Thyroid gland (tissue), 4 donors: Measurements from ENCODE around the gene NEK7. TPM values are rescaled to one million over a fixed set of nuclear protein-coding genes. Genes with fewer than 3 reads are reported as not detected.
"Not testable (repeated sequence)": the region's sequence is repeated elsewhere in the genome, so short reads cannot be mapped to it uniquely, and the experiment has no call there.

Source experiments
- DNase-seq, 2 donors: peaks; one replicate each; pipeline ENCODE4 v3.0.0-alpha.2; 2019
- H3K27ac ChIP-seq, 3 donors: fragments of 200-600 bp; sonication (generic); 1 replicate in 2 of 3; 2 replicates in 1 of 3; pipeline ENCODE4 v1.5.1; 2016 to 2019; ENCODE audit warnings: mild to moderate bottlenecking in 1 of 3, moderate library complexity in 1 of 3
- H3K27me3 ChIP-seq: fragments of 200-600 bp; sonication (generic); one replicate; pipeline ENCODE4 v1.5.1; 2019
- H3K36me3 ChIP-seq, 2 donors: fragments of 200-600 bp; sonication (generic); one replicate each; pipeline ENCODE4 v1.5.1; 2016 to 2019
- H3K4me1 ChIP-seq, 2 donors: fragments of 200-600 bp; sonication (generic); one replicate each; pipeline ENCODE4 v1.5.1; 2017 to 2019
- H3K4me3 ChIP-seq, 3 donors: fragments of 200-600 bp; sonication (generic); replicated peaks in 1 of 3; 1 replicate in 2 of 3; 2 replicates in 1 of 3; pipeline ENCODE4 v1.5.1; 2016; ENCODE audit warnings: mild to moderate bottlenecking in 1 of 3
- H3K9me3 ChIP-seq: fragments of 200-600 bp; sonication (generic); one replicate; pipeline ENCODE4 v1.5.1; 2017
- CTCF ChIP-seq, 6 experiments: fragments of 200-600 bp in 3 of 6; fragments of 450-650 bp in 3 of 6; sonication (generic) in 3 of 6; IDR thresholded peaks; one replicate each; pipeline ENCODE4 v1.5.1; 2016 to 2019; ENCODE audit warnings: antibody characterized with exemption in 6 of 6, mild to moderate bottlenecking in 2 of 6, inconsistent platforms in 1 of 6, moderate library complexity in 1 of 6
- POLR2A ChIP-seq, 2 donors: fragments of 450-650 bp; IDR thresholded peaks; one replicate each; pipeline ENCODE4 v1.6.1; 2017; ENCODE audit warnings: antibody characterized with exemption in 2 of 2, mild to moderate bottlenecking in 2 of 2, moderate library complexity in 1 of 2
- WGBS, 2 donors: methylation state at CpG; one replicate each; pipeline ENCODE4 v1.1.5; 2017; 5-methylcytosine and 5-hydroxymethylcytosine counted together
- intact Hi-C: fragments of 100-400 bp; cut with DNase I; formaldehyde crosslinking; loops from one replicate; pipeline ENCODE4 v1.15.1; 2023
- total RNA-seq, 4 donors: library from RNA; depleted of rRNA; stranded (reverse); fragments of >200 nt; gene quantifications; one replicate each; pipeline ENCODE4 v1.2.3, GENCODE V29; 2016

NEK7 gene
- total RNA-seq, 4 donors from 2014 or later, result 65.6 to 102 (median 77.7) TPM

GRCh38 chr1:198187973-198188588, 31.3 kb downstream of the NEK7 start:
- Histone ChIP-seq H3K27ac (no peak overlapping the region), H3K4me1 (peaks cover 0 to 17% of the 10 kb centered on the region in 2 donors), H3K27me3 (no peaks in the 10 kb centered on the region), H3K36me3 (no peaks in the 10 kb centered on the region), H3K4me3 (no peak overlapping the region), H3K9me3 (no peaks in the 10 kb centered on the region)
- 62 to 68% methylated on average over 3 of the region's 3 CpGs for WGBS, 2 donors
- DNase-seq, result no peak
- intact Hi-C loops, result no loop called here
- TF ChIP-seq CTCF (IDR thresholded peaks at IDR 0.05) (no peak), POLR2A (IDR thresholded peaks at IDR 0.05) (no peak)

- TF ChIP-seq CTCF (IDR thresholded peaks at IDR 0.05) (no peak), POLR2A (IDR thresholded peaks at IDR 0.05) (no peak)
- peaks cover 0 to 17% of the 10 kb centered on the region in 2 donors for H3K4me1 ChIP-seq
- H3K4me3 ChIP-seq, result no peak overlapping the region
- no peaks in the 10 kb centered on the region for H3K36me3 ChIP-seq
- no peak overlapping the region for H3K27ac ChIP-seq
- WGBS, 2 donors, result 98% methylated on average over 2 of the region's 2 CpGs
- no peaks in the 10 kb centered on the region for H3K9me3 ChIP-seq
- H3K27me3 ChIP-seq, result no peaks in the 10 kb centered on the region
- intact Hi-C loops, result no loop called here
- DNase-seq, result no peak
These were observed 34.3 kb downstream of the NEK7 start for GRCh38 chr1:198191117-198191516.

GRCh38 chr1:198193871-198194270, 37.1 kb downstream of the NEK7 start:
- WGBS, 2 donors, result 94% methylated on average over 1 of the region's 1 CpG
- H3K36me3 ChIP-seq, H3K27me3 ChIP-seq, H3K27ac ChIP-seq, H3K9me3 ChIP-seq, H3K4me1 ChIP-seq, H3K4me3 ChIP-seq, DNase-seq, intact Hi-C loops: not testable (repeated sequence)

GRCh38 chr1:198196630-198197029, 39.8 kb downstream of the NEK7 start:
- Histone ChIP-seq H3K27me3 (no peaks in the 10 kb centered on the region), H3K4me1 (peaks cover 6 to 7% of the 10 kb centered on the region in 2 donors), H3K27ac (no peak overlapping the region), H3K36me3 (no peaks in the 10 kb centered on the region), H3K4me3 (no peak overlapping the region), H3K9me3 (no peaks in the 10 kb centered on the region)
- TF ChIP-seq CTCF (IDR thresholded peaks at IDR 0.05) (no peak), POLR2A (IDR thresholded peaks at IDR 0.05) (no peak)
- no peak for DNase-seq
- WGBS, 2 donors, result 95% methylated on average over 3 of the region's 3 CpGs
- intact Hi-C loops, result no loop called here

GRCh38 chr1:198197285-198197684, 40.5 kb downstream of the NEK7 start:
- 95 to 97% methylated on average over 1 of the region's 1 CpG for WGBS, 2 donors
- DNase-seq, result no peak
- no peaks in the 10 kb centered on the region for H3K27me3 ChIP-seq
- H3K4me3 ChIP-seq, result no peak overlapping the region
- peaks cover 9 to 10% of the 10 kb centered on the region in 2 donors for H3K4me1 ChIP-seq
- no peak for TF ChIP-seq POLR2A (IDR thresholded peaks at IDR 0.05)
- TF ChIP-seq CTCF (IDR thresholded peaks at IDR 0.05), result no peak
- no peaks in the 10 kb centered on the region for H3K9me3 ChIP-seq
- H3K36me3 ChIP-seq, result no peaks in the 10 kb centered on the region
- no peak overlapping the region for H3K27ac ChIP-seq
- intact Hi-C loops, result no loop called here
